SK-N-MC (cell line): ENCODE results near the gene WDR7.

Source experiments
- EZH2 ChIP-seq: fragments of 200-600 bp; sonication (generic); IDR thresholded peaks from one replicate; pipeline ENCODE4 v1.6.1; 2017; ENCODE audit warnings: antibody characterized with exemption
- POLR2AphosphoS5 ChIP-seq: IDR thresholded peaks from 2 replicates; pipeline ENCODE4 v1.6.1; 2012; ENCODE audit warnings: mild to moderate bottlenecking, low read depth, low read length, borderline replicate concordance

DNA sequence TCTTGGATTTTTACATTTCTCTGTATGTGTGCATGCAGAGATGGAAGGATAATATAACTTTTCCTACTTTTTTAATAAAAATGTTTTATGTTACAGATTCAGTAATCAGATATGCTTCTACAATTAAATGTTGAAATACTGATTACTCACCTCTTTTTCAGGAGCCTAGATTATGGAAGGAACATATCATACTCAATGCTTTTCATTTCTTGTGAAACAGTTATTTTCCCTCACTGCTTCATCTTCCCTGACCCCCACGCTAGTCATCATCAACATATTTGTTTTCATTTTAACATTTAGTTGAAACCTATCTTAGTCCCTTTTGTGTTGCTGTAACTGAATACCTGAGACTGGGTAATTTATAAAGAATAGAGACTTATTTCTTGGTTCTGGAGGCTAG, 190.7 kb downstream of the WDR7 start:
- TF ChIP-seq EZH2 (no peak), POLR2AphosphoS5 (no peak)
